ENCODE results near the gene LAMA1. TPM values are rescaled to one million over a fixed set of nuclear protein-coding genes. Genes with fewer than 3 reads are reported as not detected.

LAMA1 gene
- total RNA-seq, 1 experiment from 2014 or later = 28.8 TPM

GRCh38 chr18:7049951-7050350, 67.6 kb downstream of the LAMA1 start:
- Histone ChIP-seq H3K9ac (ENCODE audit: extremely low read depth, insufficient read length, low read length) (no peak overlapping the region), H3T11ph (ENCODE audit: low read length) (no peak overlapping the region), H4K8ac (replicated peaks; ENCODE audit: insufficient read length, low read depth, low read length) (no peak overlapping the region), H3K14ac (ENCODE audit: insufficient read depth, low read length) (no peak overlapping the region), H2BK120ac (ENCODE audit: low read depth, low read length, poor library complexity, severe bottlenecking) (no peak overlapping the region), H2BK20ac (ENCODE audit: low read depth, low read length, poor library complexity, severe bottlenecking) (no peak overlapping the region), H3K79me1 (ENCODE audit: insufficient read depth, low read depth, low read length, poor library complexity, severe bottlenecking) (no peaks in the 10 kb centered on the region), H4K20me1 (ENCODE audit: control insufficient read depth, insufficient read depth, insufficient read length) (no peaks in the 10 kb centered on the region), H3K4me1 (ENCODE audit: insufficient read depth, low read length) (no peaks in the 10 kb centered on the region), H2BK15ac (ENCODE audit: low read depth, low read length) (no peak overlapping the region), H4K5ac (ENCODE audit: insufficient read length, low read depth, low read length) (no peak overlapping the region), H2AFZ (ENCODE audit: low read length) (no peak overlapping the region), H3K4me2 (ENCODE audit: insufficient read depth, insufficient read length, low read length) (no peak overlapping the region), H2BK12ac (ENCODE audit: insufficient read length, low read depth, low read length) (no peak overlapping the region), H3K9me3 (ENCODE audit: control insufficient read depth, low read depth, low read length) (no peaks in the 10 kb centered on the region), H3K27me3 (ENCODE audit: insufficient read depth, low read length) (no peaks in the 10 kb centered on the region), H2AK5ac (ENCODE audit: insufficient read length, low read length) (no peak overlapping the region), H3K56ac (ENCODE audit: insufficient read length, low read depth, low read length) (no peak overlapping the region), H3K27ac (ENCODE audit: insufficient read length, low read depth, low read length) (no peak overlapping the region), H3K23me2 (ENCODE audit: insufficient read length, low read depth, low read length, poor library complexity, severe bottlenecking) (no peaks in the 10 kb centered on the region), H3K23ac (ENCODE audit: insufficient read length, low read depth, low read length) (no peak overlapping the region), H3K4ac (ENCODE audit: low read depth, low read length) (no peak overlapping the region), H3K18ac (ENCODE audit: insufficient read length, low read depth, low read length) (no peak overlapping the region), H3K79me2 (ENCODE audit: insufficient read depth, low read length) (no peaks in the 10 kb centered on the region), H4K91ac (ENCODE audit: insufficient read length, low read depth, low read length) (no peak overlapping the region), H2BK5ac (ENCODE audit: insufficient read length, low read length) (no peak overlapping the region)
- Mint-ChIP-seq H3K36me3 (ENCODE audit: insufficient read depth in 1 of 3, low read depth in 3 of 3) (no peaks in the 10 kb centered on the region; a peak in 1 of 7 replicates), H3K27ac (no peak overlapping the region), H3K9me3 (no peaks in the 10 kb centered on the region), H3K27me3 (ENCODE audit: low read depth) (no peaks in the 10 kb centered on the region), H3K4me1 (no peaks in the 10 kb centered on the region), H3K4me3 (no peak overlapping the region)
- no peak for DNase-seq
- no CpG with 5 or more reads among the region's 5 CpGs for WGBS (ENCODE audit: extremely low coverage, insufficient read length, low lambda C conversion rate)
- TF ChIP-seq CTCF (conservative IDR thresholded peaks at IDR 0.05) = no peak
